ENCODE results near the gene LRRC32.

GRCh38 chr11:76702336-76703128 lies 32.0 kb upstream of the LRRC32 start:
- TF ChIP-seq CTCF (conservative IDR thresholded peaks at IDR 0.05; ENCODE audit: low read depth in 2 of 2) (no peak), ZNF462 (CRISPR knock-in tag; IDR thresholded peaks at IDR 0.05) (no peak), POLR2AphosphoS5 (IDR thresholded peaks at IDR 0.05; ENCODE audit: low read depth) (no peak), ETS1 (IDR thresholded peaks at IDR 0.05) (no peak), EZH2 (IDR thresholded peaks at IDR 0.05; ENCODE audit: low read depth, unreplicated experiment) (no peak), CREB1 (CRISPR knock-in tag; IDR thresholded peaks at IDR 0.05; ENCODE audit: low read depth) (no peak), REST (IDR thresholded peaks at IDR 0.05; ENCODE audit: unreplicated experiment) (no peak), STAT1 (IDR thresholded peaks at IDR 0.05; ENCODE audit: unreplicated experiment) (no peak), EZH2phosphoT487 (IDR thresholded peaks at IDR 0.05; ENCODE audit: unreplicated experiment) (no peak), ZNF331 (CRISPR knock-in tag; IDR thresholded peaks at IDR 0.05; ENCODE audit: low read depth) (no peak), ZNF114 (CRISPR knock-in tag; IDR thresholded peaks at IDR 0.05) (no peak), JUNB (IDR thresholded peaks at IDR 0.05; ENCODE audit: unreplicated experiment) (no peak), NANOG (IDR thresholded peaks at IDR 0.05; ENCODE audit: borderline replicate concordance) (no peak)
